GM12878 (cell line): ENCODE results near the gene SNRNP200. TPM values are rescaled to one million over a fixed set of nuclear protein-coding genes. Genes with fewer than 3 reads are reported as not detected.
A peak's percentile ranks its signal among the peaks of the same experiment; 100 is the strongest.

Experiments
- ATF7 ChIP-seq: fragments of 450-650 bp; IDR thresholded peaks from 2 replicates; pipeline ENCODE4 v1.6.1; 2016; ENCODE audit warnings: low read depth, mild to moderate bottlenecking
- BACH1 ChIP-seq: fragments of 450-650 bp; IDR thresholded peaks from 2 replicates; pipeline ENCODE4 v1.6.1; 2017; ENCODE audit warnings: mild to moderate bottlenecking, borderline replicate concordance
- CTCF ChIP-seq, 3 experiments: IDR thresholded peaks in 2 of 3; conservative IDR thresholded peaks in 1 of 3; 2 replicates each; pipeline ENCODE4 v1.5.1; 2011; ENCODE audit warnings: low read depth in 3 of 3, low read length in 3 of 3, mild to moderate bottlenecking in 3 of 3, control low read depth in 2 of 3, moderate library complexity in 2 of 3, inconsistent platforms in 1 of 3, mixed read lengths in 1 of 3; ENCODE audit not compliant: control insufficient read depth in 2 of 3, insufficient read depth in 1 of 3; ENCODE audit errors: extremely low read depth in 1 of 3
- ETV6 ChIP-seq, 2 experiments: fragments of 450-650 bp in 1 of 2; IDR thresholded peaks in 1 of 2; conservative IDR thresholded peaks in 1 of 2; 2 replicates each; pipeline ENCODE4 v1.6.1; 2014; ENCODE audit warnings: antibody characterized with exemption in 1 of 2, borderline replicate concordance in 1 of 2, low read depth in 1 of 2, mild to moderate bottlenecking in 1 of 2, moderate library complexity in 1 of 2
- FOXM1 ChIP-seq: IDR thresholded peaks from 2 replicates; pipeline ENCODE4 v1.6.1; 2012; ENCODE audit warnings: low read depth, mild to moderate bottlenecking, inconsistent platforms, low read length, moderate library complexity
- GATAD2B ChIP-seq: fragments of 450-650 bp; conservative IDR thresholded peaks from 2 replicates; pipeline ENCODE4 v1.6.1; 2017; ENCODE audit warnings: low read depth, mild to moderate bottlenecking, moderate library complexity
- HDAC2 ChIP-seq: fragments of 200-600 bp; sonication (generic); IDR thresholded peaks from 2 replicates; pipeline ENCODE4 v1.6.1; 2017
- IKZF1 ChIP-seq: fragments of 450-650 bp; conservative IDR thresholded peaks from 2 replicates; pipeline ENCODE4 v1.6.1; 2017; ENCODE audit warnings: antibody characterized with exemption, mild to moderate bottlenecking
- JUNB ChIP-seq: IDR thresholded peaks from 2 replicates; pipeline ENCODE4 v1.6.1; 2016; ENCODE audit warnings: antibody characterized with exemption, mild to moderate bottlenecking
- MEF2B ChIP-seq: fragments of 450-650 bp; IDR thresholded peaks from 2 replicates; pipeline ENCODE4 v1.6.1; 2018; ENCODE audit warnings: mild to moderate bottlenecking, moderate library complexity; ENCODE audit not compliant: partially characterized antibody, poor library complexity, severe bottlenecking
- NFYA ChIP-seq: IDR thresholded peaks from 2 replicates; pipeline ENCODE4 v1.6.1; 2011; ENCODE audit warnings: low read depth, mild to moderate bottlenecking, low read length, improper control_type of control experiment, borderline replicate concordance
- NFYB ChIP-seq: IDR thresholded peaks from 2 replicates; pipeline ENCODE4 v1.6.1; 2011; ENCODE audit warnings: low read depth, mild to moderate bottlenecking, low read length, improper control_type of control experiment, moderate library complexity; ENCODE audit not compliant: insufficient read depth
- NR2C1 ChIP-seq: fragments of 450-650 bp; IDR thresholded peaks from 2 replicates; pipeline ENCODE4 v1.6.1; 2017; ENCODE audit warnings: antibody characterized with exemption, mild to moderate bottlenecking, moderate library complexity
- NR2C2 ChIP-seq: IDR thresholded peaks from 2 replicates; pipeline ENCODE4 v1.6.1; 2011; ENCODE audit warnings: borderline replicate concordance, low read depth; ENCODE audit not compliant: control insufficient read depth, insufficient read length
- NRF1 ChIP-seq: conservative IDR thresholded peaks from 2 replicates; pipeline ENCODE4 v1.6.1; 2011; ENCODE audit warnings: mild to moderate bottlenecking, low read depth, low read length, improper control_type of control experiment
- POU2F2 ChIP-seq: IDR thresholded peaks from 3 replicates; pipeline ENCODE4 v1.6.1; 2011; ENCODE audit warnings: low read depth, mild to moderate bottlenecking, low read length, borderline replicate concordance
- PRDM15 ChIP-seq: fragments of 450-650 bp; formaldehyde crosslinking; IDR thresholded peaks from 2 replicates; pipeline ENCODE4 v1.4.0; 2020; ENCODE audit warnings: mild to moderate bottlenecking, moderate library complexity
- RAD51 ChIP-seq: fragments of 450-650 bp; IDR thresholded peaks from 2 replicates; pipeline ENCODE4 v1.6.1; 2016; ENCODE audit warnings: moderate library complexity, mild to moderate bottlenecking, inconsistent platforms
- RBBP5 ChIP-seq: fragments of 200-600 bp; sonication (generic); conservative IDR thresholded peaks from 2 replicates; pipeline ENCODE4 v1.6.1; 2016
- RUNX3 ChIP-seq: IDR thresholded peaks from 2 replicates; pipeline ENCODE4 v1.6.1; 2012; ENCODE audit warnings: low read length, inconsistent platforms
- SIN3A ChIP-seq: IDR thresholded peaks from 2 replicates; pipeline ENCODE4 v1.6.1; 2012; ENCODE audit warnings: low read depth, low read length, improper control_type of control experiment
- SMAD1 ChIP-seq: fragments of 450-650 bp; IDR thresholded peaks from 2 replicates; pipeline ENCODE4 v1.6.1; 2018; ENCODE audit warnings: mild to moderate bottlenecking, low read depth; ENCODE audit not compliant: partially characterized antibody
- SMARCA5 ChIP-seq: fragments of 450-650 bp; IDR thresholded peaks from 2 replicates; pipeline ENCODE4 v1.6.1; 2017; ENCODE audit warnings: mild to moderate bottlenecking
- SREBF2 ChIP-seq: IDR thresholded peaks from 2 replicates; pipeline ENCODE4 v1.6.1; 2012; ENCODE audit warnings: mild to moderate bottlenecking, low read length
- TCF7 ChIP-seq: IDR thresholded peaks from 2 replicates; pipeline ENCODE4 v1.6.1; 2014; ENCODE audit warnings: antibody characterized with exemption, borderline replicate concordance
- ZNF274 ChIP-seq: IDR thresholded peaks from one replicate; pipeline ENCODE4 v1.8.0; 2011; ENCODE audit not compliant: insufficient read length, insufficient read depth
- polyA plus RNA-seq, 11 experiments: library from polyadenylated mRNA; depleted of rRNA in 4 of 11; unstranded in 6 of 11; stranded (reverse) in 5 of 11; fragments of >200 nt; fragmentation: Nextera tagmentation in 4 of 11; fragmentation: Illumina TruSeq in 1 of 11; extraction: Ambion mirVana in 4 of 11; extraction: Trizol in 1 of 11; gene quantifications; 1 replicate in 1 of 11; 2 replicates in 10 of 11; pipeline versions ENCODE4 v1.2.1 to v1.2.3, GENCODE V29; 2011 to 2016; ENCODE audit warnings: inconsistent platforms in 2 of 11, missing spikeins in 2 of 11, low read depth in 1 of 11
- total RNA-seq, 4 experiments: library from RNA; depleted of rRNA in 3 of 4; stranded (reverse); fragments of >200 nt in 3 of 4; fragmentation: Illumina TruSeq in 1 of 4; extraction: Trizol in 1 of 4; gene quantifications; 2 replicates each; pipeline versions ENCODE4 v1.2.1 to v1.2.3, GENCODE V29; 2013 to 2021

The SNRNP200 gene
- total and polyA plus RNA-seq, 10 of the 15 experiments (the other 5 are each of a cell fraction or from before 2014, with no cell fraction given), result 59.2 to 176 (median 106) TPM

- TF ChIP-seq PRDM15 (no peak), RAD51 (no peak), GATAD2B (peak; percentile 55; the same call in 1 of the 2 replicates), SIN3A (no peak), POU2F2 (peak; percentile 26; the same call in 1 of the 3 replicates), FOXM1 (no peak), NFYA (no peak), SMAD1 (no peak), SMARCA5 (peak; percentile 75; the same call in 1 of the 2 replicates), ATF7 (0 out of 2 replicates have a peak, but pooled peaks have one; percentile 27), TCF7 (no peak), CTCF (IDR thresholded peaks at IDR 0.05 in 2 of 3, conservative IDR thresholded peaks at IDR 0.05 in 1 of 3; ENCODE audit: control insufficient read depth in 2 of 3, extremely low read depth in 1 of 3, insufficient read depth in 1 of 3, low read depth in 3 of 3, low read length in 3 of 3) (peak; percentile 44 to 51 (median 46); a peak in 5 of 6 replicates), ZNF274 (no peak), NR2C1 (no peak), BACH1 (no peak; the same call in 1 of the 2 replicates), MEF2B (peak; percentile 38), NFYB (no peak), SREBF2 (no peak), HDAC2 (no peak), IKZF1 (peak; percentile 67), ETV6 (conservative IDR thresholded peaks at IDR 0.05 in 1 of 2, IDR thresholded peaks at IDR 0.05 in 1 of 2; ENCODE audit: borderline replicate concordance in 1 of 2, low read depth in 1 of 2) (0 out of 4 replicates have a peak, but pooled peaks of 1 of the 2 experiments have one; percentile 30), NR2C2 (no peak), RUNX3 (peak; percentile 58), JUNB (no peak), RBBP5 (no peak), NRF1 (peak; percentile 36)
Measured at GRCh38 chr2:96233880-96234316, 71.4 kb downstream of the SNRNP200 start (continued).
